ENCODE results near the gene ANKLE2. TPM values are rescaled to one million over a fixed set of nuclear protein-coding genes. Genes with fewer than 3 reads are reported as not detected.
"Not testable (repeated sequence)": the region's sequence is repeated elsewhere in the genome, so short reads cannot be mapped to it uniquely, and the experiment has no call there.

The ANKLE2 gene
- total and polyA plus RNA-seq, 4 donors, result 32.3 to 56.4 (median 52.3) TPM

DNA sequence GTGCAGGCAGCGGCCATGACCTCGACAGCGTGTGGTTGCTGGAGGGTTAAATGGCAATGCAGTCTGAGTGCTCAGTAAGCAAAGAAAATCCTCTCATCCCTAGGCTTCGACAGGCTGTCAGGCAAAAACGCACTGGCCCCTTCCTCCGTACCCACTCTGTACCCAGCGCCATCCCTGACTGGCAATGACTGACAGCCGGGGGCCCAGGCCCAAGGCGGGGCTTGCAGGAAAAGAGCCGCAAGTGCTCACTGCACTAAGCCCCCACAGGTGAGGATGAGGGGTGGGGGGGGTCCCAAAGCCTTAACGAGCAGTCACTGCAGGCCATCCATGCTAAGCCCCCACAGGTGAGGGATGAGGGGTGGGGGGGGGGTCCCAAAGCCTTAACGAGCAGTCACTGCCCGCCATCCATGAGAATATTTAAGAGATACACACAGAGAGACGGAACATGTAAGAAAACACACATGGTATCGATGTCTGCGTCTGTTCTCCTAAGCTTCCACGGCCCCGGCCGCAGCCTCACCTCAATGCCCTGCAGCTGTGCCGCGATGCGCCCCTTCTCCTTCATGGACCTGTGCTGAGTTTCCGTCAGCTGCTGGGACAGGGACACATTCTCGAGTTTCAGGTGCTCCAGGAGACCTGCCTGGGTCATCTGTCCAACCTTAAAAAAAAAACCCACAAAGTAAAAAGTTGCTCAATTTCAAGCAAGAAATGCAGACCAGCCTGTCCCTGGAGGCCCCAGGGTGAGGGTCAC lies 36.4 kb upstream of the ANKLE2 start:
- Histone ChIP-seq H3K27me3 (ENCODE audit: control insufficient read depth, insufficient read depth, low read length) (no peaks in the 10 kb centered on the region), H3K9me3 (ENCODE audit: control insufficient read depth, insufficient read depth, low read length) (no peaks in the 10 kb centered on the region), H3K36me3 (ENCODE audit: control insufficient read depth, insufficient read depth, low read length) (peaks cover 97% of the 10 kb centered on the region), H3K4me3 (ENCODE audit: low read depth, low read length) (no peak overlapping the region), H3K4me1 (ENCODE audit: control insufficient read depth, insufficient read depth, low read length) (no peaks in the 10 kb centered on the region), H3K27ac (ENCODE audit: low read depth, low read length) (no peak overlapping the region)
- WGBS (ENCODE audit: insufficient coverage), result 95% methylated on average over 16 of the region's 24 CpGs
- no peak for DNase-seq (ENCODE audit: low read depth in 4 of 6, low spot score in 6 of 6)

DNA sequence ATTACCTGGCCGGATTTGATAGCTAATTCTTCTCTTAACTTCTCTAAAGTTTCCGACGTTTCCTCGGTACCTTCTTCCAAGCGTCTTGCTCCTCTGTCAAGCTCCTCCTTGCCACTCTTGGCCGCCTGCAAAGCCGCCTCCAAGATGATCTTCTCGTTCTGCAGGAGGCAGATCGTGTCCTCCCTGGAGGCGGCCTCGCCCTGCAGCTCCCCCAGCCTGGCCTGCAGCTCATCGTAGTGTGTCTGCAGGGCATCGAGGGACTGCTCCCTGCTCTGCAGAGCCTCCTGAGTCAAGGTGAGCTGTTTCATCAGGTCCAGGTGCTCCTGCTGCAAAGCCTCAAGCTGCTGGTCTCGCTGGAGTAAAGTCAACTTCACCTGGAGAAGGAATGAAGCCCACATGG lies 34.2 kb upstream of the ANKLE2 start:
- Histone ChIP-seq H3K36me3 (ENCODE audit: control insufficient read depth, insufficient read depth, low read length) (peaks cover 87% of the 10 kb centered on the region), H3K4me3 (ENCODE audit: low read depth, low read length) (no peak overlapping the region), H3K27ac (ENCODE audit: low read depth, low read length) (no peak overlapping the region), H3K4me1 (ENCODE audit: control insufficient read depth, insufficient read depth, low read length) (no peaks in the 10 kb centered on the region), H3K27me3 (ENCODE audit: control insufficient read depth, insufficient read depth, low read length) (no peaks in the 10 kb centered on the region), H3K9me3 (ENCODE audit: control insufficient read depth, insufficient read depth, low read length) (no peaks in the 10 kb centered on the region)
- WGBS (ENCODE audit: insufficient coverage), result 97% methylated on average over 14 of the region's 14 CpGs
- no peak for DNase-seq (ENCODE audit: low read depth in 4 of 6, low spot score in 6 of 6)

DNA sequence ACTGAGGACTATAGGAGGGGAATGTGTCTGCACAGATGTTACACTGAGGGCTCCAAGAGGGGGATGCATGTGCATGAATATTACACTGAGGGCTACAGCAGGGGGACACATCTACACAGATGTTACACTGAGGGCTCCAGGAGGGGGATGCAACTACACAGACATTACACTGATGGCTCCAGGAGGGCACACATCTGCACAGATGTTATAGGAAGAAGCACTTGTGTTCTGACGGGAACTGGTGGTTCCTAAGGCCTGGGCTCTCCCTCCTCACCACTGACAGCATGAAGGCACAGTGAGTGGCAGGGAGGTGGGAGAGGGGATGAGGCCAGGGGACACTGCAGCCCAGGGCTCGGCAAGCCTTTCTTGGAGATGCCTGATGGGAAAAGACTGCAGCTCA lies 30.3 kb upstream of the ANKLE2 start:
- DNase-seq (ENCODE audit: low read depth in 4 of 6, low spot score in 6 of 6); H3K27me3 ChIP-seq (ENCODE audit: control insufficient read depth, insufficient read depth, low read length); H3K4me1 ChIP-seq (ENCODE audit: control insufficient read depth, insufficient read depth, low read length); H3K9me3 ChIP-seq (ENCODE audit: control insufficient read depth, insufficient read depth, low read length); H3K27ac ChIP-seq (ENCODE audit: low read depth, low read length); H3K4me3 ChIP-seq (ENCODE audit: low read depth, low read length): not testable (repeated sequence)
- WGBS (ENCODE audit: insufficient coverage), result 100% methylated on average over 1 of the region's 2 CpGs
- peaks cover 84% of the 10 kb centered on the region for H3K36me3 ChIP-seq (ENCODE audit: control insufficient read depth, insufficient read depth, low read length)

DNA sequence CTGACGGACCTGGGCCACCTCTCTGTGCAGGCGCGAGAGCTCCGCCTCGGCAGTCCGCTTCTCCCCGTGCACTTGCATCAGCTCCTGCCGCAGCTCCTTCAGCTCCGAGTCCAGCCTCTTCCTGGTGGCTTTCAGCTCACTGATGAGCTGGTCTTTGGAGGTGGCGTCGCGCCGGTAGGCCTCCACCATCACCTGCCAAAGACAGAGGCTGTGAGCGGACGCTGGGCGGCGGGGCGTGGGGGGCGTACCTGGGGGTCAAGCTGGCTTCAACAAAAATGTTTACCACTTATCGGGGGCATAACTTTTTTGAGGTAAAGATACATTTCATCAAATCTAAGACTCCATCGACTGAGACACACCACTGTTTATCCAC lies 27.5 kb upstream of the ANKLE2 start:
- Histone ChIP-seq H3K36me3 (ENCODE audit: control insufficient read depth, insufficient read depth, low read length) (peaks cover 84% of the 10 kb centered on the region), H3K27ac (ENCODE audit: low read depth, low read length) (no peak overlapping the region), H3K4me3 (ENCODE audit: low read depth, low read length) (no peak overlapping the region), H3K9me3 (ENCODE audit: control insufficient read depth, insufficient read depth, low read length) (no peaks in the 10 kb centered on the region), H3K27me3 (ENCODE audit: control insufficient read depth, insufficient read depth, low read length) (no peaks in the 10 kb centered on the region), H3K4me1 (ENCODE audit: control insufficient read depth, insufficient read depth, low read length) (no peaks in the 10 kb centered on the region)
- 94% methylated on average over 21 of the region's 21 CpGs for WGBS (ENCODE audit: insufficient coverage)
- DNase-seq (ENCODE audit: low read depth in 4 of 6, low spot score in 6 of 6), result no peak

DNA sequence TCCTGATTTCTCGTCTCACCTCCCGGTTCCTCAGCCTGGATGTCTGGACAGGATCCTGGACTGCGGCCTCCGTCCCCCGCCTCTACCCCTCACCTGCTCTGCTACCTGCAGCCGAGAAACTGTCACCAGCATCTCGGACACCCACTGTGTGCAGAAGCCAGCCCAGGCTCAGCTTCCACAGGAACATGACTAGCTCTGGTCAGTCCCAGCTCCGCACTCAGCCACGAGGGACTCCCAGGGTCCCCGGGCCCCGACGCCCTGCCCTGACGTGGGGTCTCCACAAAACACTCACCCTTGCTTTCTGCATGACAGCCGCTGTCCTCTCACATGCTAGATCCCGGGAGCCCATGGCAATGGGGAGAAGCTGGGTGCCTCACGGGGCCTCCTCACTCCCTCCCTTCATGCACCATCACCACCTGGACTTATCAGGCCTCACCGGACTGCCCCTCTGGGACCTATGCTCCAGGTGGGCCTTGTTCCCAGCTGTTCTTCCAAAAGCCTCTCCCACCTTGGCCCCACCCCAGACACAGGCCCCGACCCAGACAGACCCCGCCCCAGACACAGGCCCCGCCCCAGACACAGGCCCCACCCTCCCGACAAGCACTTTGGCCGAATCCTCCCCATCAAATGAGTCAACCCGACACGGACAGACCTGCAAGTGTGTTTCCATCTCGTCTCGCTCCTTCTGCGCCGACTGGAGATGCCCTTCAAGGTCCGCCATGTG lies 26.9 kb upstream of the ANKLE2 start:
- no peak overlapping the region for H3K4me3 ChIP-seq (ENCODE audit: low read depth, low read length)
- no peak for DNase-seq (ENCODE audit: low read depth in 4 of 6, low spot score in 6 of 6)
- WGBS (ENCODE audit: insufficient coverage), result 96% methylated on average over 23 of the region's 29 CpGs
- H3K27me3 ChIP-seq (ENCODE audit: control insufficient read depth, insufficient read depth, low read length), result no peaks in the 10 kb centered on the region
- no peaks in the 10 kb centered on the region for H3K9me3 ChIP-seq (ENCODE audit: control insufficient read depth, insufficient read depth, low read length)
- H3K4me1 ChIP-seq (ENCODE audit: control insufficient read depth, insufficient read depth, low read length), result no peaks in the 10 kb centered on the region
- peaks cover 84% of the 10 kb centered on the region for H3K36me3 ChIP-seq (ENCODE audit: control insufficient read depth, insufficient read depth, low read length)
- no peak overlapping the region for H3K27ac ChIP-seq (ENCODE audit: low read depth, low read length)

DNA sequence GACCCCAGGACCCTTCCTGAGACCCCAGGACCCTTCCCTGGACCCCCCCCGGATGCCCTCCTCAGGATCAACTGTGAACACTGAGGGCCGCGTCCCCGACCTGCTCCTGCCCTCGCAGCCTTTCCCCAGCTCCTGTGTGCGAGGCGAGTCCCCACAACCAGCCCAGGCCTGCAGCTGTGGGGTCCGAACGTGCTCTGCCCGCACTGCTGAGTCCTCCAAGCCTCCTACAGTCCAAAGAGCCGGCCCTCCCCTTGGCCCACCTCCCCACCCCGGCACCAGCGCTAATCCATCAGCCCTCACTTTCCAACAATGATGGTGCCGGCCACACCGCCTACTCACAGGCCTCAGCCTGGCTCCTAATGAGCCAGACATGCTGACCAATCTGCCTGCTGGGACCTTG lies 26.2 kb upstream of the ANKLE2 start:
- DNase-seq (ENCODE audit: low read depth in 4 of 6, low spot score in 6 of 6), result no peak
- Histone ChIP-seq H3K36me3 (ENCODE audit: control insufficient read depth, insufficient read depth, low read length) (peaks cover 87% of the 10 kb centered on the region), H3K4me1 (ENCODE audit: control insufficient read depth, insufficient read depth, low read length) (no peaks in the 10 kb centered on the region), H3K27ac (ENCODE audit: low read depth, low read length) (no peak overlapping the region), H3K27me3 (ENCODE audit: control insufficient read depth, insufficient read depth, low read length) (no peaks in the 10 kb centered on the region), H3K4me3 (ENCODE audit: low read depth, low read length) (no peak overlapping the region), H3K9me3 (ENCODE audit: control insufficient read depth, insufficient read depth, low read length) (no peaks in the 10 kb centered on the region)
- WGBS (ENCODE audit: insufficient coverage), result 91% methylated on average over 15 of the region's 15 CpGs

DNA sequence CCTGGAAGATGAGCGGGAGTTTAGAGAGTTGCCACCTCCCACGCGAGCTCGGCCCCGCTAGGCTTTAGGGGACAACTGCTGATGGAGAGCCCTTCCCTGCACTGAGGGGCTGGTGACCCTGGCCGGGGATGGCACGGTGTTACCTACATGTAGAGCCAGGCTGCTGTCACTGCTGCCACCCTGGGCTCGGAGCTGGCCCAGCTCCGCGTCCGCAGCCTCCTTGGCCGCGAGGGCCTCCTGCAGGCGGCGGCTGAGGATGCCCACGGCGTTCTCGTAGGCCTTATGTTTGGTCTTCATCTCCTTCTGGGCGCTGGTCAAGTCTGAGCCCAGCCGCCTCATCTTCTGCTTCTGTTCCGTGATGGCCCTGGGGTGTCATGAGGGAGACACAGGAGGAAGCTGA lies 24.6 kb upstream of the ANKLE2 start:
- 97% methylated on average over 20 of the region's 21 CpGs for WGBS (ENCODE audit: insufficient coverage)
- H3K4me1 ChIP-seq (ENCODE audit: control insufficient read depth, insufficient read depth, low read length), result no peaks in the 10 kb centered on the region
- no peak for DNase-seq (ENCODE audit: low read depth in 4 of 6, low spot score in 6 of 6)
- H3K4me3 ChIP-seq (ENCODE audit: low read depth, low read length), result no peak overlapping the region
- peaks cover 93% of the 10 kb centered on the region for H3K36me3 ChIP-seq (ENCODE audit: control insufficient read depth, insufficient read depth, low read length)
- no peaks in the 10 kb centered on the region for H3K27me3 ChIP-seq (ENCODE audit: control insufficient read depth, insufficient read depth, low read length)
- H3K9me3 ChIP-seq (ENCODE audit: control insufficient read depth, insufficient read depth, low read length), result no peaks in the 10 kb centered on the region
- no peak overlapping the region for H3K27ac ChIP-seq (ENCODE audit: low read depth, low read length)

DNA sequence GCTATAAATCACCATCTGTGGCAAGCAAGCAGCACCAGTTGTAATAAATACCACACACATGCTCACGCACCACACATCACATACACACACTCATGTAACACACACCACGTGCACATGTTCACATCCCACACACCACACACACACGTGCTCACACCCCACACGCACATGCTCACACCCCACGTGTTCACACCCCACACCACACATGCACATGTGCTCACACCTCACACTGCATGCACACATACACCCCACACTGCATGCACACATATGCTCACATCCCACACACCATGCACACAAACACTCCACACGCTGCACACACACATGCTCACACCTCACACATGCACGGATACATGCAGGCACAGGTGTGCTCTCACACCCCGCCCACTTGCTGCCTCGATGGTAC lies 22.9 kb upstream of the ANKLE2 start:
- DNase-seq (ENCODE audit: low read depth in 4 of 6, low spot score in 6 of 6), result no peak
- 86% methylated on average over 9 of the region's 9 CpGs for WGBS (ENCODE audit: insufficient coverage)

DNA sequence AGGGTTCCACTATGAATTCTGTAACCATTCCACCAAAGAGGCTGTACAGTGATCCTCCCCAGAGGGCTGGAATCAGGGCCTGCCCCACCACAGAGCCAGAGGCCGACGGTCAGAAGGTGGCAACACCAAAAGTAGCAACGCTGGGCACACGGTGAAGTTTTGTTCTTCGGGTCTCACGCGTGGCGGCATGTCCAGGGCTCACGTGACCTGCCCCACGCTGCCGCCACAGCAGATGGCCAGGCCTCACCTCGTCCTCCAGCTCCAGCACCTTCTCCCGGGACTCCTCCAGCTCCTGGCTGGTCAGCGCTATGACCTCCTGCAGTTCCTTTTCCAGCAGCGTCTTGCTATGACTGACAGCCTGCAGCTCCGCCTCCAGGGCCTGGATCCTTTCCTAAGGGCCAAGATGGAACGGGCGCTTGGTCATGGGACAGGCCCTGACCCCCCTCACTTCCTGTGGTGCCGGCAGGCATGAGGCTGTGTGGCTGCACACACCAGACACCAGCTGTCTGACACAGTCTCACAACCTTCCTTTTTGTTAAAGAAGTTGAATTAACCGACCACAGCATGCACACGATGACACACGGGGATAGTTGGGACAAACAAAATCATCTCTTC lies 22.4 kb upstream of the ANKLE2 start:
- Histone ChIP-seq H3K27ac (ENCODE audit: low read depth, low read length) (no peak overlapping the region), H3K36me3 (ENCODE audit: control insufficient read depth, insufficient read depth, low read length) (peaks cover 99% of the 10 kb centered on the region), H3K4me3 (ENCODE audit: low read depth, low read length) (no peak overlapping the region), H3K4me1 (ENCODE audit: control insufficient read depth, insufficient read depth, low read length) (no peaks in the 10 kb centered on the region), H3K9me3 (ENCODE audit: control insufficient read depth, insufficient read depth, low read length) (no peaks in the 10 kb centered on the region), H3K27me3 (ENCODE audit: control insufficient read depth, insufficient read depth, low read length) (no peaks in the 10 kb centered on the region)
- DNase-seq (ENCODE audit: low read depth in 4 of 6, low spot score in 6 of 6), result no peak
- WGBS (ENCODE audit: insufficient coverage), result 88% methylated on average over 17 of the region's 22 CpGs

More for the DNA sequence above, 22.9 kb upstream of the ANKLE2 start:
- Histone ChIP-seq H3K36me3 (ENCODE audit: control insufficient read depth, insufficient read depth, low read length) (peaks cover 99% of the 10 kb centered on the region), H3K27me3 (ENCODE audit: control insufficient read depth, insufficient read depth, low read length) (no peaks in the 10 kb centered on the region), H3K27ac (ENCODE audit: low read depth, low read length) (no peak overlapping the region), H3K4me1 (ENCODE audit: control insufficient read depth, insufficient read depth, low read length) (no peaks in the 10 kb centered on the region), H3K4me3 (ENCODE audit: low read depth, low read length) (no peak overlapping the region), H3K9me3 (ENCODE audit: control insufficient read depth, insufficient read depth, low read length) (no peaks in the 10 kb centered on the region)
